SJCRH30 (cell line): ENCODE data around the gene CWC27. TPM values are rescaled to one million over a fixed set of nuclear protein-coding genes. Genes with fewer than 3 reads are reported as not detected.
"Not testable (repeated sequence)": the region's sequence is repeated elsewhere in the genome, so short reads cannot be mapped to it uniquely, and the experiment has no call there.

Experiments used
- DNase-seq, 2 experiments: peaks; one replicate each; pipeline ENCODE4 v3.0.0-alpha.2; 2015 to 2020
- H3K27ac ChIP-seq: fragments of 250-450 bp; sonication (Bioruptor Pico); 2 replicates; pipeline ENCODE4 v1.5.1; 2020; ENCODE audit warnings: mild to moderate bottlenecking, moderate library complexity
- H3K27me3 ChIP-seq: fragments of 250-450 bp; sonication (Bioruptor Pico); 2 replicates; pipeline ENCODE4 v1.5.1; 2020; ENCODE audit warnings: mild to moderate bottlenecking, moderate library complexity
- H3K36me3 ChIP-seq: fragments of 250-450 bp; sonication (Bioruptor Pico); 2 replicates; pipeline ENCODE4 v1.5.1; 2020; ENCODE audit warnings: mild to moderate bottlenecking, moderate library complexity
- H3K4me1 ChIP-seq: fragments of 250-450 bp; sonication (Bioruptor Pico); 2 replicates; pipeline ENCODE4 v1.5.1; 2020; ENCODE audit warnings: mild to moderate bottlenecking, moderate library complexity
- H3K4me3 ChIP-seq: fragments of 250-450 bp; sonication (Bioruptor Pico); 2 replicates; pipeline ENCODE4 v1.5.1; 2020; ENCODE audit warnings: mild to moderate bottlenecking, moderate library complexity
- H3K9me3 ChIP-seq: fragments of 250-450 bp; sonication (Bioruptor Pico); replicated peaks from 2 replicates; pipeline ENCODE4 v1.5.1; 2020; ENCODE audit warnings: mild to moderate bottlenecking, moderate library complexity
- total RNA-seq: library from RNA; depleted of rRNA; stranded (reverse); fragments of >200 nt; shearing (Covaris generic); gene quantifications from 2 replicates; pipeline ENCODE4 v1.2.3, GENCODE V29; 2014

The CWC27 gene
- total RNA-seq, 1 experiment from 2014 or later: 31.1 TPM

DNA sequence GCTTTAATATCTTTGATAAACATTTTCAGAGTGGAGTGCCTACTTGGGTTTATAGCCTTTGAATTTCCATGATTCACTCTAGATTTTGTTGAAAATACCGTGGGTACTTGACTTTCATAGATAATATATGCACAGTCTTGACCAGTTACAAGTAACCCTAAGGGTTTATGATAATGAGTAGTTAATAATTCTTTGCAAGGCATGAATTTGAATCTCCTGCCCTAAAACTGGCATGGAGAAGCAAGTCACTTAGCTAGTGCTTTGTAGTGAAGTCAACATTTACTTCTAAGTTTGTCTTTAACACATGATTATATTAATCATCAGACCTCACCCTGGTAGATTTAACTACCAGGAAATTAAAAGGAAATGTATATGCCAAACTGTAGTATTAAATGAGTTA is 115.8 kb downstream of the CWC27 start:
- Histone ChIP-seq H3K4me3 (no peak overlapping the region), H3K4me1 (no peaks in the 10 kb centered on the region), H3K36me3 (no peaks in the 10 kb centered on the region), H3K9me3 (no peaks in the 10 kb centered on the region), H3K27me3 (no peaks in the 10 kb centered on the region), H3K27ac (no peak overlapping the region)
- no peak for DNase-seq

DNA sequence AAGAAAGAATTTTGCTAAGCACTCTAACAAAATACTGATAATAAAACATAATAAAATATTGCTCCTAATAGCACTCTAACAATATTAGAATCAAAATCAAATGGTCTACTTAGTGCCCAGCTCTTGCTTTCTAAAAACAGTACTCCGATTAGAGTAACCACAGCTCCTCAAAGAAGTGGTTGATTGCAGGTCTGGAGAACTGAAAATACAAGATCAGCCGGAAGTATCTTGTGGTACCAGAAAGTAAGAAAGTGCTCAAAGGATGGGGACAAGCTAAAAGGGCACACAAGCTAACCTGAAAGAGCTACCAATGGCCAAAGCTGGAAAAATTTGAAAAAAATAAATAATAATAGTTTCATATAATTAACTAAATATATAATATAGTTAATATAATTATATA is 119.2 kb downstream of the CWC27 start:
- H3K27me3 ChIP-seq: no peaks in the 10 kb centered on the region
- H3K36me3 ChIP-seq: no peaks in the 10 kb centered on the region
- no peaks in the 10 kb centered on the region for H3K9me3 ChIP-seq
- no peak for DNase-seq
- H3K4me1 ChIP-seq: no peaks in the 10 kb centered on the region
- no peak overlapping the region for H3K27ac ChIP-seq
- H3K4me3 ChIP-seq: no peak overlapping the region

DNA sequence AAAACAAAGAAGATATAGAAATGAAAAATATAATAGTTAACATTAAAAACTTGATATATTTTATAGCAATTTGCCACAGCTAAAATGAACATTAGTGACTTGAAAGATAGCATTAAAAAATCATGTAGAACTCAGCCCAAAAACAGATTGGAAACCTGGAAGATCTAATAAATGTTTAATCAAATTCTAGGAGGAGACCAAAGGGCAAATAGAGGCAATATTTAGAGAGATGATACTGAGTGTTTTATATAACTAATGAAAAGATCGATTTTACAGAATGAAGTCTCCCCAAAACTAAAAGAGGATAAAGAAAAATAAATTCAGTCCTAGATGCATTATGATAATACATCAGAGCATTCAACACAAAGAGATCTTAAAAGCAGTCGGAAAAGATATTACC is 127.0 kb downstream of the CWC27 start:
- Histone ChIP-seq H3K9me3 (no peaks in the 10 kb centered on the region), H3K36me3 (no peaks in the 10 kb centered on the region), H3K27ac (no peak overlapping the region), H3K4me1 (no peaks in the 10 kb centered on the region), H3K27me3 (no peaks in the 10 kb centered on the region), H3K4me3 (no peak overlapping the region)
- no peak for DNase-seq

DNA sequence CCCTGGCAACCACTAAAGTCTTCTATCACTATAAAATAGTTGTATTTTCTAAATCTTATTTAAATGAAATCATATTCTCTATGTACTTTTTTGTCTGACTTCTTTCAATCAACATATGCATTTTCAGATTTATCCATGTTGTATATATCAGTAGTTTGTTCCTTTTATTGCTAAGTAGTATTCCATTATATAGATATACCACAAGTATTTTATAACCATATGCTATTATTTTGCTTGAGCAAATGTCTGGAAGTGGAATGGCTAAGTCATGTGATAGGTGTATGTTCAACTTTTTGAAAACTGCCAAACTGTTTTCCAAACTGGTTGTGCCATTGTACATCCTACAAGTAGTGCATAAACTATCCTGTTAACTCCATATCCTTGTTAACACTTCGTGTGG is 131.1 kb downstream of the CWC27 start:
- Histone ChIP-seq H3K9me3 (no peaks in the 10 kb centered on the region), H3K27ac (no peak overlapping the region), H3K36me3 (no peaks in the 10 kb centered on the region), H3K27me3 (no peaks in the 10 kb centered on the region), H3K4me1 (no peaks in the 10 kb centered on the region), H3K4me3 (no peak overlapping the region)
- DNase-seq: no peak

DNA sequence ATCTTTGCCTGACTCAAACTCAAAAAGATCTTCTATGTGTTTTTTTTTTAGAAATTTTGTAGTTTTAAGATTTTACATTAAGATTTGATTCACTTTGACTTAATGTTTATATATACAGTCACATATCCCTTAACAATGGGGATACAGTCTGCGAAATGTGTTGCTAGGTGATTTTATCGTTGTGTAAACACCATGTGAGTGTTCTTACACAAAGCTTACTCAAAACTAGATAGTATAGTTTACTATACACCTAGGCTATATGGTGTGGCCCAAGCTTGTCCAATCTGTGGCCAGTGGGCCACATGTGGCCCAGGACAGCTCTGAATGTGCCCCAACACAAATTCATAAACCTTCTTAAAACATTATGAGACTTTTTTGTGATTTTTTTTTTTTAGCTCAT is 131.9 kb downstream of the CWC27 start:
- H3K4me1 ChIP-seq: no peaks in the 10 kb centered on the region
- H3K36me3 ChIP-seq: no peaks in the 10 kb centered on the region
- H3K27me3 ChIP-seq: no peaks in the 10 kb centered on the region
- H3K27ac ChIP-seq: no peak overlapping the region
- no peaks in the 10 kb centered on the region for H3K9me3 ChIP-seq
- H3K4me3 ChIP-seq: no peak overlapping the region
- no peak for DNase-seq

DNA sequence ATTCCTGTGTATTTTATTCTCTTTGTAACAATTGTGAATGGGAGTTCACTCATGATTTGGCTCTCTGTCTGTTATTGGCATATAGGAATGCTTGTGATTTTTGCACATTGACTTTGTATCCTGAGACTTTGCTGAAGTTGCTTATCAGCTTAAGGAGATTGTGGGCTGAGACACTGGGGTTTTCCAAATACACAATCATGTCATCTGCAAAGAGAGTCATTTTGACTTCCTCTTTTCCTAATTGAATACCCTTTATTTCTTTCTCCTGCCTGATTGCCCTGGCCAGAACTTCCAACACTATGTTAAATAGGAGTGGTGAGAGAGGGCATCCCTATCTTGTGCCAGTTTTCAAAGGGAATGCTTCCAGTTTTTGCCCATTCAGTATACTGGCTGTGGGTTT is 138.7 kb downstream of the CWC27 start:
- H3K4me3 ChIP-seq, H3K36me3 ChIP-seq, H3K4me1 ChIP-seq: not testable (repeated sequence)

DNA sequence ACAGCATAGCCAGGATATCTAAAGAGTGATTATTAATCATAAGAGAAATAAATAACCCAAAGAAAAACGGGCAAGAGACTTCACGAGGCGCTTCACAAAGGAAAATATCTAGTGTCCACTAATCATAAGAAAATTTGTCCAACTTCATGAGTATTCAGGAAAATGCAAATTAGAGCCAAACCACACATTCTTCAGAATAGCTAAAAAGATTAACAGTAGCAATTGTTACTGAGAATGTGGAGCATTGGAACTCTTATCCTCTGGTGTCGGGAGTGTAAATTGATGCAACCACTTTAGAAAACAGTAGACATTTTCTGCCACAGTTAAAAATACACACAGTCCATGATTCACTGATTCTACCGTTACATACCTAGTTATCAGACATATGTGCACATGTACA is 145.7 kb downstream of the CWC27 start:
- DNase-seq: no peak
- H3K27ac ChIP-seq: no peak overlapping the region

More for the DNA sequence above, 138.7 kb downstream of the CWC27 start:
- not testable (repeated sequence) for H3K27me3 ChIP-seq, DNase-seq, H3K27ac ChIP-seq, H3K9me3 ChIP-seq

DNA sequence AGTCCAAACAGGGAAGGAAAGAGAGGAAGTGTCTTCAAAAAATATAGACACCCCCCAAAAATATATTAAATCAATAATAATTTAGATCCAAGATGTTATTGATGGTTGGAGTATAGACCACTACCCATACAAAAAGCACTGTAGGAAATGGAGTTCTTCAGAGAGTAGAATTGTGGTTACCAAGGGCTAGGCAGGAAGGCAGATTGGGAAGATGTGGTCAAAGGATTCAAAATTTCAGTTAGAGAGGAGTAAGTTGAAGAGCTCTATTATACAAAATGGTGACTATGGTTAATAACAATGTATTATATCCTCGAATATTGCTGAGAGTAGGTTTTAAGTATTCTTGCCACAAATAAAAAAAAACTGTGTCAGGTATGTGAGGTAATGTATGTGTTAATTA is 149.4 kb downstream of the CWC27 start:
- H3K27me3 ChIP-seq: no peaks in the 10 kb centered on the region
- H3K4me3 ChIP-seq: no peak overlapping the region
- no peak for DNase-seq
- H3K9me3 ChIP-seq: peaks cover 7% of the 10 kb centered on the region; the same call in 1 of the 2 replicates
- no peak overlapping the region for H3K27ac ChIP-seq
- no peaks in the 10 kb centered on the region for H3K36me3 ChIP-seq
- H3K4me1 ChIP-seq: no peaks in the 10 kb centered on the region

More for the DNA sequence above, 145.7 kb downstream of the CWC27 start:
- Histone ChIP-seq H3K27me3 (no peaks in the 10 kb centered on the region), H3K36me3 (no peaks in the 10 kb centered on the region), H3K4me3 (no peak overlapping the region), H3K4me1 (no peaks in the 10 kb centered on the region), H3K9me3 (peaks cover 3% of the 10 kb centered on the region; the same call in 1 of the 2 replicates)

DNA sequence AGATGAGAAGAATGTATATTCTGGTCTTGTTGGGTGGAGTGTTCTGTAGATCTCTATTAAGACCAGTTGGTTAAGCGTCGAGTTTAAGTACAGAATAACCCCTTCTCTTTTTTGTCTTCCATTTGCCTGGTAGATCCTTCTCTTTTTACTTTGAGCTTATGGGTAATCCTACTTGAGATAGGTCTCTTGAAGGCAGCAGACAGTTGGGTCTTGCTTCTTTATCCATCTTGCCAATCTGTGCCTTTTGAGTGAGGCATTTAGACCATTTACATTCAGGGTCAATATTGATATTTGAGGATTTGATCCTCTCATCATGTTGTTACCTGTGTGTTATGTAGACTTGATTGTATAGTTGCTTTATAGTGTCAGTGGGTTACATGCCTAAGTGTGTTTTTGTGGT is 152.7 kb downstream of the CWC27 start:
- Histone ChIP-seq H3K4me3 (no peak overlapping the region), H3K4me1 (no peaks in the 10 kb centered on the region), H3K9me3 (peaks cover 7% of the 10 kb centered on the region; the same call in 1 of the 2 replicates), H3K27ac (no peak overlapping the region), H3K27me3 (no peaks in the 10 kb centered on the region), H3K36me3 (no peaks in the 10 kb centered on the region)
- DNase-seq: peak in 1 of 2 experiments; percentile 4

DNA sequence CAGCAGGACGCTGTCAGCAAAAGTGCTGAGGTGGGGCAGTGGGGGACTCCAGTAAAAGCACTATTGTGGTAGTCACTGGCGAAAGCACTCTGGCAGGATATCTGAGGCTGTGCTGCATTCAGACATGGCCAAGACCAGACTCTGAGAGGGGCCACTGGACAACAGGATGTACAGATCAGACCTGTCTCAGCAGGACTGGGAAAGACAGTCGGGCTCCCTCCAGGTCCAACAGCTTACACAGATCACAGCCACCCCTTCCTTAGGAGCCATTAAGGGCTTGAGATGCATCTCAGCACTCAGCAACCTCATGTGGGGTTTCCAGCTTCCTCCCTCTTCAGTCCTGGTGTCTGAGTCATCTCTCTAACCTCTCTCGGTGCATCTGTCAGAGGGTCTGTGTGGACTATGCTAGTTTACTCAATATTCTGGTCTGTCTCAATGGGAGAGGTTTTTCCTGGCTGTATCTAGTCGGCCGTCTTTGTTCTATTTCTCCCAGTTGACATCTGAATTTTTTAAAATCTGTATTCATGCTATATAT is 154.5 kb downstream of the CWC27 start:
- Histone ChIP-seq H3K36me3 (no peaks in the 10 kb centered on the region), H3K4me1 (no peaks in the 10 kb centered on the region), H3K4me3 (no peak overlapping the region), H3K27ac (no peak overlapping the region), H3K9me3 (peaks cover 7% of the 10 kb centered on the region; the same call in 1 of the 2 replicates), H3K27me3 (no peaks in the 10 kb centered on the region)
- peak in 1 of 2 experiments; percentile 5 for DNase-seq

DNA sequence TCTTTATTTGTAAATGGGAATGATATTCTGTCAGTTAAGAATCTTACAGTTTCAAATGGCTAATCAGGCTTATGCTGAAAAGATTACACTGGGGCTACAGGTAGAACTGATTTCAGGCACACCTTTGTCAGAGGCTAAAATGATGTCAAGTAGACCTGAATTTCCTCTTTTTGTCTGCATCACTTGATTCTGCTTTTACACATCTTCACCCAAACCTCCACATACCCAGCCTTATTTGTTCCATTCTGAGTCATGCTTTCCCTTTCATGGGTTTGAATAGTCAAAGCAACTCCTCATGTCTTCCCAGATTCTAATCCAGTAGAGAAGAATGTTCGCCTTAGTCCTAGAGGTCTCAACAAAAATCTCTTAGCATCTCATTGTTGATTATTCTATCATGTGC is 156.4 kb downstream of the CWC27 start:
- Histone ChIP-seq H3K4me3 (no peak overlapping the region), H3K9me3 (peaks cover 7% of the 10 kb centered on the region; the same call in 1 of the 2 replicates), H3K36me3 (no peaks in the 10 kb centered on the region), H3K27ac (no peak overlapping the region), H3K4me1 (no peaks in the 10 kb centered on the region), H3K27me3 (no peaks in the 10 kb centered on the region)
- DNase-seq: no peak

DNA sequence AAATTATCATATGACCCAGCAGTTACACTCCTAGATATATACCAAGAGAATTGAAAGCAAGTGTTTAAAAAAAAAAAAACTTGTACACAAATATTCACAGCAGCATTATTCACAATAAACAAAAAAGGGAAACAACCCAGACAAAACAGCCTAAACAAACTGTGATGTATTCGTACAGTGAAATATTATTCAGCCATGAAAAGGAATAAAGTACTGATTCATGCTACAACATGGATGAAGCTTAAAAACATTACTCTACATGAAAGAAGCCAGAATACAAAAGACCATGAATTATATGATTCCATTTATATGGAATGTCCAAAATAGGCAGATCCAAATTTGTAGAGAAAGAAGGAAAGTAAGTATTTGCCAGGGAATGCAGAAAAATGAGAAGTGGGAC is 161.1 kb downstream of the CWC27 start:
- no peaks in the 10 kb centered on the region for H3K4me1 ChIP-seq

DNA sequence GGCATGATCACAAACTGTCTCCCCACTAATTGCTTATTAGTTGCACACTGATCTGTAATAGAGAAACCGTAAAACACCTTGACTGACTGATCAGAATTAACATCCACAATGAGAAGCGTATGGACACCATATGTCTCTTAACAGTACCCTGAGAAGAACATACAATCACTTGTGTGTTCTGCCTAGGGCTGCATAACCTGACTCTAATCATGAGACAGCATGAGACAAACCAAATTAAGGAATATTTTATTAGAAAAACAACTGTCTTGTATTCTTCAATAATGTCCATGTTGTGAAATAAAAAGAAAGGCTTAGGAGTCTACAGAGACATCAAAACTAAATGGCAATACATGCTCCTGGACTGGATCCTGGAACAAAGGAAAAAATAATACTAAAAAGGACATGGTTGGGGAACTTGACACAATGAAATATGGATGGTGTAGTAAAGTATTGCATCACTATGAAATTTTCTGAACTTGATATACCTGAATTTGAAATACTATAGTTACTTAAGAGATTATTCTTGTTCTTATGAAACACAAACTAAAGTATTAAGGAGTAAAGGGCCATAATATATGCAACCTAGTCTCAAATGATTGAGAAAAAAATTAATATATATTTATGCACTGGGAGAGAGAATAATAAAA is 162.1 kb downstream of the CWC27 start:
- Histone ChIP-seq H3K36me3 (no peaks in the 10 kb centered on the region), H3K4me3 (no peak overlapping the region), H3K27ac (no peak overlapping the region), H3K4me1 (no peaks in the 10 kb centered on the region), H3K9me3 (no peaks in the 10 kb centered on the region), H3K27me3 (no peaks in the 10 kb centered on the region)
- DNase-seq: no peak

More for the DNA sequence above, 161.1 kb downstream of the CWC27 start:
- H3K27me3 ChIP-seq: no peaks in the 10 kb centered on the region
- no peak for DNase-seq
- no peak overlapping the region for H3K4me3 ChIP-seq
- no peak overlapping the region for H3K27ac ChIP-seq
- H3K9me3 ChIP-seq: no peaks in the 10 kb centered on the region
- no peaks in the 10 kb centered on the region for H3K36me3 ChIP-seq

DNA sequence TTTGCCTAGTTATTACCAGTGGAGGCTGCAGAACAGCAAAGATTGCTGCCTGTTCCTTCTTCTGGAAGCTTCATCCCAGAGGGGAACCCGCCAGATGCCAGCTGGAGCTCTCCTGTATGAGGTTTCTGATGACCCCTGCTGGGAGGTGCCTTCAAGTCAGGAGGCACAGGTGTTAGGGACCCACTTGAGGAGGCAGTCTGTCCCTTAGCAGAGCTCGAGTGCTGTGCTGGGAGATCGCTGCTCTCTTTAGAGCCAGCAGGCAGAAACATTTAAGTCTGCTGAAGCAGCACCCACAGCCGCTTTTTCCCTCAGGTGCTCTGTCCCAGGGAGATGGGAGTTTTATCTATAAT is 170.7 kb downstream of the CWC27 start:
- not testable (repeated sequence) for DNase-seq

DNA sequence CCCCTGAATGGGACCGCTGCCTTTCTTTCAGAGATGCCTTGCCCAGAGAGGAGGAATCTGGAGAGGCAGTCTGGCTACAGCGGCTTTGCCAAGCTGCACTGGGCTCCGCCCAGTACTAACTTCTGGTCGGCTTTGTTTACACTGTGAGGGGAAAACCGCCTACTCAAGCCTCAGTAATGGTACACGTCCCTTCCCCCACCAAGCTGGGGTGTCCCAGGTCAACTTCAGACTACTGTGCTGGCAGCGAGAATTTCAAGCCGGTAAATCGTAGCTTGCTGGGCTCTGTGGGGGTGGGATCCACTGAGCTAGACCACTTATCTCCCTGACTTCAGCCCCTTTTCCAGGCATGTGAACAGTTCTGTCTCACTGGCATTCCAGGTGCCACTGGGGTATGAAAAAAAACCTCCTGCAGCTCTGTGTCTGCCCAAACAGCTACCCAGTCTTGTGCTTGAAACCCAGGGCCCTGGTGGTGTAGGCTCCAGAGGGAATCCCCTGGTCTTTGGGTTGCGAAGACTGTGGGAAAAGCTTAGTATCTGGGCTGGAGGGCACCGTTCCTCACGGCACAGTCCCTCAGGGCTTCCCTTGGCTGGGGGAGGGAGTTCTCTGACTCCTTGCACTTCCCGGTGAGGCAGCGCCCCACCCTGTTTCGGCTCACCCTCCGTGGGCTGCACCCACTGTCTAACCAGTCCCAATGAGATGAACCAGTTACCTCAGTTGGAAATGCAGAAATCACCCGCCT is 171.2 kb downstream of the CWC27 start:
- Histone ChIP-seq H3K4me3 (no peak overlapping the region), H3K36me3 (no peaks in the 10 kb centered on the region), H3K27ac (no peak overlapping the region), H3K9me3 (peaks cover 4% of the 10 kb centered on the region; the same call in 1 of the 2 replicates), H3K27me3 (no peaks in the 10 kb centered on the region), H3K4me1 (no peaks in the 10 kb centered on the region)
- no peak for DNase-seq

More for the DNA sequence above, 170.7 kb downstream of the CWC27 start:
- not testable (repeated sequence) for H3K4me3 ChIP-seq, H3K27me3 ChIP-seq, H3K27ac ChIP-seq, H3K4me1 ChIP-seq, H3K9me3 ChIP-seq, H3K36me3 ChIP-seq
